UCSD-AML1 (cell line): Measurements from ENCODE around the gene TRIM33.

ENCODE experiments used
- DNase-seq: peaks from one replicate; lab custom pipeline; 2025; ENCODE audit not compliant: unreplicated experiment; lab: John Stamatoyannopoulos, UW

TRIM33 gene

GRCh38 chr1:114511032-114511785 lies at the start of gene TRIM33:
Gene TRIM33 (minus strand): TSS chr1:114511203. CDS start chr1:114511076, 127 bp downstream.
- peak; percentile 94 for DNase-seq

DNA sequence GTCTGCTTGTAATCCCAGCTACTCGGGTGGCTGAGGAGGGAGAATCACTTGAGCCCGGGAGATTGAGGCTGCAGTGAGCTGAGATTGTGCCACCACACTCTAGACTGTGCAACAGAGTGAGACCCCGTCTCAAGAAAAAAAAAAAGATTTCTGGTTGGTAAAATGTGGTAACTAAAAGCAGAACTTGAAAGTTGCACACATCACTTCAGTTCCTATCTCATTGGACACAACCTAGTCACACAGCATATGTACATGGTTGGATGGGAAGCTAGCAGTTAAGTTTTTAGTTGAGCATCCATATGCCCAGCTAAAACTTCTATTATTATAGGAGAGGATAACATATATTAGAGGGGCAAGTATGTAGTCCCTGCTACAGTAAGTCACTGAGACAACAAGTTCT lies 48.4 kb upstream of the TRIM33 start:
- no peak for DNase-seq

GRCh38 chr1:114558544-114558943 lies 47.5 kb upstream of the TRIM33 start:
- DNase-seq: no peak

GRCh38 chr1:114554577-114554976 lies 43.6 kb upstream of the TRIM33 start:
- no peak for DNase-seq

GRCh38 chr1:114552106-114552639 lies 41.2 kb upstream of the TRIM33 start:
- DNase-seq: no peak

DNA sequence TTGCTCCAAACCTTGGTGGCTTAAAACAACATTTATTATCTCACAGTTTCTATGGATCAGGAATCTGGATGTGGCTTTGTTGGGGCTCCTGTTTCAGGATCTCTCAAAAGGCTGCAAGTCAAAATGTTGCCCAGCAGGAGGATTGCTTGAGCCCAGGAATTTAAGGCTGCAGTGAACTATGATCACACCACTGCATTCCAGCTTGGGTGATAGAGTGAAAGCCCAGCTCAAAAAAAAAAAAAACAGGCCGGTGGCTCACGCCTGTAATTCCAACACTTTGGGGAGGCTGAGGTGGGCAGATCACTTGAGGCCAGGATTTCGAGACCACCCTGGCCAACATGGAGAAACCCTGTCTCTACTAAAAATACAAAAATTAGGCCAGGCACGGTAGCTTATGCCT lies 40.4 kb upstream of the TRIM33 start:
- no peak for DNase-seq

GRCh38 chr1:114550336-114550735 lies 39.3 kb upstream of the TRIM33 start:
- no peak for DNase-seq

- no peak for DNase-seq
Observed at GRCh38 chr1:114549137-114549536, 38.1 kb upstream of the TRIM33 start.

- no peak for DNase-seq
Observed at GRCh38 chr1:114547076-114547475, 36.1 kb upstream of the TRIM33 start.

DNA sequence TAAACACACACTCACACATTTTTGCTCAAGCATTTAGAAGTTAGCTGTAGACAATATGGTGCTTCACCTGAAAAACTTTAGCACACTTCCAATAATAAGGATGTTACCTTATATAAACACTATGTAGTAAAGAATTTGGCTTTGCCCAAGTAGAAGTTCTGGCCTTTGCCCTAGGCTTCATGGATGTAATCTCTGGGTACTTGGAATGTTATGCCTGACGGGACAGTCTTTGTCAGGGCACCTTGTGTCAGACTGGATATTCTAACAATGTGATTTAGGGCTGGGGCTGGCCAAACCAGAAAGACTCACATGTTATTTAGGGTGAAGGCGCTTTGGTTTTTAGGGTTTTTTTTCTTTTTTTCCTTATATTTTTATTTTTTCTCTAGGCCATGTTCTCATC lies 34.8 kb upstream of the TRIM33 start:
- no peak for DNase-seq

GRCh38 chr1:114545315-114545714 lies 34.3 kb upstream of the TRIM33 start:
- DNase-seq: no peak

DNA sequence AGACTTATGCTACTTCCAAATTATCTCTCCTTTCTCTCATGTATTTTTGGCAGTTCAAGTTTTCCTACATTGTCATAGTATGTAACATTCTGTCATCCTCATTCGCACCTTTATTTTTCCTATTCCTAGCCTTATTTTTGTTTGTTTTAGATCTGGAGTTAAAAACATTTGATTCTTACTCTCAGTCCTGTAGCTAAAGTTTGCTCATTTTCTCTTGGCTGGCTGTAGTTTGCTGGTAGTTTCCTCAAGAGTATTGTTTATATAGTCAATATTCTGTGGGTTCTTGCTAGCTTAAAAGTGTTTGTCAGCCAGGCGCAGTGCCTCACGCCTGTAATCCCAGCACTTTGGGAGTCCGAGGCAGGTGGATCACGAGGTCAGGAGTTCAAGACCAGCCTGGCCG lies 29.8 kb upstream of the TRIM33 start:
- no peak for DNase-seq

DNA sequence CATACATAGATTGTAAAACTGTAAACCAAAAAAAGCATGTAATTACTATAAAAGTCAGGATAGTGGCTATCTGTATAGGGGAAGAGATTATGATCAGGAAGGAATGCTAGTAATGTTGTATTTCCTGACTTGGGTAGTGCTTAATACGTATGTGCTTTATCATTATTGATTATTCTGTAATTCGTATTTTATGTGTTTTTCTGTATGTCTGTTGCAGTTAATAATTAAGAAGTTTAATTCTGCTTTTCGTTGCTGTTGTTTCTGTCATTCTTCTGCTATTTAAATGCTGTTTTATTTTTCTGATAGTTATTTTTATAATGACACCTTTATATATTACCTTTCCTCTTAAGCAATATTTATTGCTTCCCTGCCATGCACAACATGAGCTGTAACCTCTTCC lies 29.3 kb upstream of the TRIM33 start:
- DNase-seq: no peak

- no peak for DNase-seq
Observed at GRCh38 chr1:114536043-114536442, 25.0 kb upstream of the TRIM33 start.

- no peak for DNase-seq
Observed at GRCh38 chr1:114535401-114535800, 24.4 kb upstream of the TRIM33 start.

- no peak for DNase-seq
Observed at GRCh38 chr1:114531094-114531493, 20.1 kb upstream of the TRIM33 start.

DNA sequence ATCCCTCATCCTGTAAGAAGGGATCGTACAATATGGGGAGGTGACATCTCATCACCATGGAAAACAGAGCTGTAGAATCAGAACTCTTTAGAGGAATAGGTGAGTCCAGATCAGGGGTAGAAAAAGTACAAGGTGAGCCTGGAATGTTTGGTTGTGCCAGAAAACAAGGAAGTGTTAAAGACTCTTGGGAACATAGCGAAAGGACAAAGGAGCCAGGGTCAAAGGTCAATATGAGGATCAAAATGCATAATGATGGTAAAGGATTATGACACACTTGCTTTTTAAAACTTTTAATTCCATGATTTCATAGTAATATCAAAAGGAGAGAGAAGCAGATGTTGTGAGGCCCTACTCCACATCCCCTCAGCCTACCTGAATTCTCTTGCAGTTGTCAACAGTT lies 19.2 kb upstream of the TRIM33 start:
- DNase-seq: no peak

GRCh38 chr1:114524944-114525343 lies 13.9 kb upstream of the TRIM33 start:
- DNase-seq: no peak

- no peak for DNase-seq
Observed at GRCh38 chr1:114522264-114522575, 11.2 kb upstream of the TRIM33 start.

- DNase-seq: no peak
Observed at GRCh38 chr1:114521396-114522263, 10.6 kb upstream of the TRIM33 start.

- DNase-seq: no peak
Observed at GRCh38 chr1:114517348-114517747, 6.3 kb upstream of the TRIM33 start.

- no peak for DNase-seq
Observed at GRCh38 chr1:114512595-114513280, 1.7 kb upstream of the TRIM33 start.
